ENCODE data around the gene BCL2L1. TPM values are rescaled to one million over a fixed set of nuclear protein-coding genes. Genes with fewer than 3 reads are reported as not detected.

Gene BCL2L1
- total and polyA plus RNA-seq, 10 of the 15 experiments (the other 5 are each of a cell fraction or from before 2014, with no cell fraction given) = 0.63 to 67.7 (median 43.6) TPM

DNA sequence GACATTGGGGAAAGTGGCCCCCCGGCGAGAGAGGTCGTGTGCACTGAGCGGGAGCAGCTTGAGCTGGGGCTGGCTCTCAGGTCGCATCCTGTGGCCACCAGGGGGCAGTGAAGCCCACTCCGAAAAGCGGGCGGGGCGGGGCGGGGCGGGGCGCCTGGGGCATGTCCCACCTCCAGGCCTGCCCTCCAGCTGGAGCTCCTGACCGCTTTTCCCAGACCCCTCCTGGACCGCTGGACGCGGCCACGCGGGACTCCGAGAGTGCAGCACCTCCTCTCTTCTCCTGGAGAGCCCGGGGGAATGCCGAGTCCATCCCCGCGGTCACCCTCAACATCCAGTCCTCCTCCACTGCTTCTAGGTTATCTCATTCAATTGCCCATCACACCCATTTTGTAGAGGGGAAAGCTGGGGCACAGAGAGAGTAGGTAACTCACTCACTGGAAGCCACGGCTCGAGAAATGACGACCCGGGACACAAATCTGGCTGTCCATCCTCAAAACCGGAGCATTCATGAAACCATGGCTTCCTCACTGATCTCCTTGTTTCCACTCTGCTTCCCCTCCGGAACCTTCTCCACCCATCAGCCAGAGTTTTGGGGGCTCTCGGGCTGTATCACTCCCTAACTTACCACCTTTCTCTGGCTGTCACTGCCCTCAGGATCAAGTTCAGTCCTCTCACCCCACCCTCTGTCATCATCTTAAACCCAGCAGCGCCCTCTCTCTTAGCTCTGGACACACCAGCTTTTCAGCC lies 60.9 kb downstream of the BCL2L1 start:
- H3K27me3 ChIP-seq (replicated peaks in 1 of 2; ENCODE audit: control insufficient read depth in 2 of 2, insufficient read depth in 2 of 2, low read length in 1 of 2) = no peaks in the 10 kb centered on the region
- RAD21 ChIA-PET (ENCODE audit: unreplicated experiment) = interaction anchor here (0.7 to 6.9 kb wide), 30 partner anchors 9 to 171 kb away, joined by 3 to 428 read pairs (median 6); partner anchors contain the start of genes BCL2L1 and TPX2
- peak overlapping the region; percentile 65; the same call in 1 of the 2 replicates for H3K4me3 ChIP-seq
- under 1% methylated on average over 31 of the region's 31 CpGs for WGBS (ENCODE audit: insufficient coverage, insufficient replicate concordance, low lambda C conversion rate, missing lambda C conversion rate)
- H3K79me2 ChIP-seq (ENCODE audit: control insufficient read depth, insufficient read depth, low read length) = no peaks in the 10 kb centered on the region
- H3K9me3 ChIP-seq (replicated peaks; ENCODE audit: control insufficient read depth, insufficient read depth, low read length) = no peaks in the 10 kb centered on the region
- ATAC-seq = peak; percentile 96
- H3K27ac ChIP-seq (ENCODE audit: control insufficient read depth, insufficient read depth) = peak overlapping the region; percentile 42; the same call in 1 of the 2 replicates
- POLR2A ChIA-PET = interaction anchor here (0.5 to 2.8 kb wide), 14 partner anchors 13 to 104 kb away, joined by 3 to 72 read pairs (median 4); partner anchors contain the start of gene BCL2L1
- DNase-seq (ENCODE audit: low read depth, low spot score) = no peak
- CTCF ChIA-PET = interaction anchor here (0.7 to 7.3 kb wide), 42 partner anchors 9 to 233 kb away, joined by 3 to 531 read pairs (median 6); partner anchors contain the start of genes BCL2L1, ID1 and TPX2
- no peak overlapping the region; the same call in 1 of the 2 replicates for H3K9ac ChIP-seq (ENCODE audit: control insufficient read depth, insufficient read depth, low read length)
- peak overlapping the region; percentile 92 for H3K4me2 ChIP-seq (ENCODE audit: control insufficient read depth, insufficient read depth)
- in situ Hi-C loops (cut with MboI) (loop anchor here (5.0 kb wide), 1 partner anchor 61 kb away; the partner anchor contains the start of gene BCL2L1), intact Hi-C loops (cut with micrococcal nuclease; ENCODE audit: unreplicated experiment) (loop anchor here (1.0 kb wide), 1 partner anchor 62 kb away; no protein-coding TSS in a partner anchor)
- no peaks in the 10 kb centered on the region for H4K20me1 ChIP-seq (ENCODE audit: control insufficient read depth, insufficient read depth)
- H2AFZ ChIP-seq (ENCODE audit: control insufficient read depth, low read depth, low read length) = peak overlapping the region; percentile 97
- FAIRE-seq = peak; percentile 80
- peaks cover 0 to 12% of the 10 kb centered on the region in 2 experiments; a peak in 2 of 4 replicates for H3K36me3 ChIP-seq (ENCODE audit: control insufficient read depth in 2 of 2, insufficient read depth in 2 of 2, low read length in 1 of 2)
- SMC1A ChIA-PET (ENCODE audit: uncharacterized antibody, unreplicated experiment) = interaction anchor here (0.7 to 9.8 kb wide), 22 partner anchors 9 to 289 kb away, joined by 3 to 321 read pairs (median 7); partner anchors contain the start of genes BCL2L1 and TPX2
- BruUV-seq (replicated peaks) = no TSS peak
- H3K4me1 ChIP-seq (ENCODE audit: control insufficient read depth, insufficient read depth, low read length) = peaks cover 3% of the 10 kb centered on the region; the same call in 1 of the 2 replicates
- TF ChIP-seq TCF3 (IDR thresholded peaks at IDR 0.05; ENCODE audit: borderline replicate concordance, insufficient read depth, low read depth, low read length) = 0 out of 2 replicates have a peak, but pooled peaks have one; percentile 19
- TF ChIP-seq, protein P1, sequence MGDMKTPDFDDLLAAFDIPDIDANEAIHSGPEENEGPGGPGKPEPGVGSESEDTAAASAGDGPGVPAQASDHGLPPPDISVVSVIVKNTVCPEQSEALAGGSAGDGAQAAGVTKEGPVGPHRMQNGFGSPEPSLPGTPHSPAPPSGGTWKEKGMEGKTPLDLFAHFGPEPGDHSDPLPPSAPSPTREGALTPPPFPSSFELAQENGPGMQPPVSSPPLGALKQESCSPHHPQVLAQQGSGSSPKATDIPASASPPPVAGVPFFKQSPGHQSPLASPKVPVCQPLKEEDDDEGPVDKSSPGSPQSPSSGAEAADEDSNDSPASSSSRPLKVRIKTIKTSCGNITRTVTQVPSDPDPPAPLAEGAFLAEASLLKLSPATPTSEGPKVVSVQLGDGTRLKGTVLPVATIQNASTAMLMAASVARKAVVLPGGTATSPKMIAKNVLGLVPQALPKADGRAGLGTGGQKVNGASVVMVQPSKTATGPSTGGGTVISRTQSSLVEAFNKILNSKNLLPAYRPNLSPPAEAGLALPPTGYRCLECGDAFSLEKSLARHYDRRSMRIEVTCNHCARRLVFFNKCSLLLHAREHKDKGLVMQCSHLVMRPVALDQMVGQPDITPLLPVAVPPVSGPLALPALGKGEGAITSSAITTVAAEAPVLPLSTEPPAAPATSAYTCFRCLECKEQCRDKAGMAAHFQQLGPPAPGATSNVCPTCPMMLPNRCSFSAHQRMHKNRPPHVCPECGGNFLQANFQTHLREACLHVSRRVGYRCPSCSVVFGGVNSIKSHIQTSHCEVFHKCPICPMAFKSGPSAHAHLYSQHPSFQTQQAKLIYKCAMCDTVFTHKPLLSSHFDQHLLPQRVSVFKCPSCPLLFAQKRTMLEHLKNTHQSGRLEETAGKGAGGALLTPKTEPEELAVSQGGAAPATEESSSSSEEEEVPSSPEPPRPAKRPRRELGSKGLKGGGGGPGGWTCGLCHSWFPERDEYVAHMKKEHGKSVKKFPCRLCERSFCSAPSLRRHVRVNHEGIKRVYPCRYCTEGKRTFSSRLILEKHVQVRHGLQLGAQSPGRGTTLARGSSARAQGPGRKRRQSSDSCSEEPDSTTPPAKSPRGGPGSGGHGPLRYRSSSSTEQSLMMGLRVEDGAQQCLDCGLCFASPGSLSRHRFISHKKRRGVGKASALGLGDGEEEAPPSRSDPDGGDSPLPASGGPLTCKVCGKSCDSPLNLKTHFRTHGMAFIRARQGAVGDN (IDR thresholded peaks at IDR 0.05) = no peak
- TF ChIP-seq CBX3 (IDR thresholded peaks at IDR 0.05; ENCODE audit: borderline replicate concordance, low read depth) = no peak
- TF ChIP-seq NBN (IDR thresholded peaks at IDR 0.05) = 0 out of 2 replicates have a peak, but pooled peaks have one; percentile 4
- TF ChIP-seq POU2F2 (IDR thresholded peaks at IDR 0.05; ENCODE audit: borderline replicate concordance, low read depth, low read length) = no peak
- TF ChIP-seq MTA2 (IDR thresholded peaks at IDR 0.05; ENCODE audit: low read depth) = no peak
- TF ChIP-seq RAD21 (IDR thresholded peaks at IDR 0.05; ENCODE audit: insufficient read depth, low read depth, low read length) = peak; percentile 77
- TF ChIP-seq CBX5 (IDR thresholded peaks at IDR 0.05; ENCODE audit: low read depth) = no peak
- peak; percentile 38 for TF ChIP-seq IKZF1 (conservative IDR thresholded peaks at IDR 0.05)
- TF ChIP-seq, protein P2, sequence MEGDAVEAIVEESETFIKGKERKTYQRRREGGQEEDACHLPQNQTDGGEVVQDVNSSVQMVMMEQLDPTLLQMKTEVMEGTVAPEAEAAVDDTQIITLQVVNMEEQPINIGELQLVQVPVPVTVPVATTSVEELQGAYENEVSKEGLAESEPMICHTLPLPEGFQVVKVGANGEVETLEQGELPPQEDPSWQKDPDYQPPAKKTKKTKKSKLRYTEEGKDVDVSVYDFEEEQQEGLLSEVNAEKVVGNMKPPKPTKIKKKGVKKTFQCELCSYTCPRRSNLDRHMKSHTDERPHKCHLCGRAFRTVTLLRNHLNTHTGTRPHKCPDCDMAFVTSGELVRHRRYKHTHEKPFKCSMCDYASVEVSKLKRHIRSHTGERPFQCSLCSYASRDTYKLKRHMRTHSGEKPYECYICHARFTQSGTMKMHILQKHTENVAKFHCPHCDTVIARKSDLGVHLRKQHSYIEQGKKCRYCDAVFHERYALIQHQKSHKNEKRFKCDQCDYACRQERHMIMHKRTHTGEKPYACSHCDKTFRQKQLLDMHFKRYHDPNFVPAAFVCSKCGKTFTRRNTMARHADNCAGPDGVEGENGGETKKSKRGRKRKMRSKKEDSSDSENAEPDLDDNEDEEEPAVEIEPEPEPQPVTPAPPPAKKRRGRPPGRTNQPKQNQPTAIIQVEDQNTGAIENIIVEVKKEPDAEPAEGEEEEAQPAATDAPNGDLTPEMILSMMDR (IDR thresholded peaks at IDR 0.05 in 2 of 3, conservative IDR thresholded peaks at IDR 0.05 in 1 of 3; ENCODE audit: control insufficient read depth in 2 of 3, extremely low read depth in 1 of 3, insufficient read depth in 1 of 3, low read depth in 3 of 3, low read length in 3 of 3) = peak; percentile 61 to 82 (median 76)
- TF ChIP-seq RBBP5 (conservative IDR thresholded peaks at IDR 0.05) = no peak
- TF ChIP-seq SMAD1 (IDR thresholded peaks at IDR 0.05; ENCODE audit: low read depth, partially characterized antibody) = no peak
- no peak for TF ChIP-seq NR2C1 (IDR thresholded peaks at IDR 0.05)
- no peak for TF ChIP-seq JUNB (IDR thresholded peaks at IDR 0.05)
- no peak for TF ChIP-seq EZH2 (IDR thresholded peaks at IDR 0.05; ENCODE audit: borderline replicate concordance, control insufficient read depth, low read depth, low read length)
- no peak for TF ChIP-seq TCF7 (IDR thresholded peaks at IDR 0.05; ENCODE audit: borderline replicate concordance)
- no peak for TF ChIP-seq YBX1 (IDR thresholded peaks at IDR 0.05)
- no peak for TF ChIP-seq CREM (IDR thresholded peaks at IDR 0.05; ENCODE audit: low read depth)
